OCI-LY7 (cell line): ENCODE data around the gene HMGA1. TPM values are rescaled to one million over a fixed set of nuclear protein-coding genes. Genes with fewer than 3 reads are reported as not detected.
"Not testable (repeated sequence)": the region's sequence is repeated elsewhere in the genome, so short reads cannot be mapped to it uniquely, and the experiment has no call there.

Experiments used
- BruUV-seq: library from RNA; stranded (reverse); fragments of 400-500 nt; replicated peaks from 2 replicates; lab custom pipeline; 2021; lab: Mats Ljungman, UMichigan
- CTCF ChIA-PET: fragments of 300-600 bp; sonication (Branson Sonifier 250); formaldehyde crosslinking; loops from one replicate; lab custom pipeline; 2022; ENCODE audit warnings: antibody characterized with exemption; ENCODE audit not compliant: unreplicated experiment; lab: Charles Lee
- POLR2A ChIA-PET: fragments of 300-600 bp; sonication (Branson Sonifier 250); formaldehyde crosslinking; loops from one replicate; lab custom pipeline; 2022; ENCODE audit warnings: antibody characterized with exemption; lab: Charles Lee
- DNase-seq: peaks from one replicate; pipeline ENCODE4 v3.0.0-alpha.2; 2015; ENCODE audit warnings: low spot score
- H2AFZ ChIP-seq: fragments of 200-600 bp; sonication (generic), shearing (Covaris generic); 2 replicates; pipeline ENCODE4 v1.6.1; 2014; ENCODE audit warnings: mild to moderate bottlenecking, antibody characterized with exemption, low read length, moderate library complexity
- H3K27ac ChIP-seq: fragments of 200-600 bp; sonication (generic); 2 replicates; pipeline ENCODE4 v1.5.1; 2014; ENCODE audit warnings: mixed run types, low read depth, mild to moderate bottlenecking, moderate library complexity, low read length, inconsistent platforms; ENCODE audit not compliant: poor library complexity, severe bottlenecking
- H3K36me3 ChIP-seq: fragments of 200-600 bp; sonication (generic); 2 replicates; pipeline ENCODE4 v1.6.1; 2014; ENCODE audit warnings: mild to moderate bottlenecking, antibody characterized with exemption, low read length, moderate library complexity, mixed read lengths; ENCODE audit not compliant: insufficient read depth
- H3K4me1 ChIP-seq: fragments of 200-600 bp; sonication (generic); 2 replicates; pipeline ENCODE4 v1.5.1; 2014; ENCODE audit warnings: mild to moderate bottlenecking, low read length; ENCODE audit not compliant: insufficient read depth, poor library complexity, severe bottlenecking
- H3K4me2 ChIP-seq: fragments of 200-600 bp; sonication (generic); 2 replicates; pipeline ENCODE4 v1.6.1; 2014; ENCODE audit warnings: mild to moderate bottlenecking, low read length
- H3K4me3 ChIP-seq: fragments of 200-600 bp; sonication (generic); 2 replicates; pipeline ENCODE4 v1.5.1; 2014; ENCODE audit warnings: mild to moderate bottlenecking, low read depth, low read length; ENCODE audit not compliant: poor library complexity, severe bottlenecking
- H3K79me2 ChIP-seq: fragments of 200-600 bp; sonication (generic); 2 replicates; pipeline ENCODE4 v1.6.1; 2016; ENCODE audit warnings: low read depth, mild to moderate bottlenecking, low read length, moderate library complexity, mixed read lengths; ENCODE audit not compliant: insufficient read depth
- H3K9me2 ChIP-seq: fragments of 200-600 bp; sonication (generic); 2 replicates; pipeline ENCODE4 v1.6.1; 2016; ENCODE audit warnings: mild to moderate bottlenecking, low read length, mixed read lengths; ENCODE audit not compliant: insufficient read depth
- H3K9me3 ChIP-seq: fragments of 200-600 bp; sonication (generic); 2 replicates; pipeline ENCODE4 v1.6.1; 2014; ENCODE audit warnings: mild to moderate bottlenecking, mixed run types, low read length, mixed read lengths
- H4K20me1 ChIP-seq: fragments of 200-600 bp; sonication (generic); 2 replicates; pipeline ENCODE4 v1.6.1; 2014; ENCODE audit warnings: mild to moderate bottlenecking, antibody characterized with exemption, low read length, moderate library complexity, mixed read lengths; ENCODE audit not compliant: insufficient read depth
- CTCF ChIP-seq: fragments of 200-600 bp; sonication (generic); conservative IDR thresholded peaks from 2 replicates; pipeline ENCODE4 v1.5.1; 2014; ENCODE audit warnings: mild to moderate bottlenecking, antibody characterized with exemption, low read length, moderate library complexity, mixed read lengths
- EZH2phosphoT487 ChIP-seq: fragments of 200-600 bp; sonication (generic); IDR thresholded peaks from 2 replicates; pipeline ENCODE4 v1.6.1; 2018; ENCODE audit warnings: low read depth, borderline replicate concordance, mild to moderate bottlenecking, mixed run types, antibody characterized with exemption, low read length, moderate library complexity, mixed read lengths
- intact Hi-C: fragments of 100-400 bp; cut with micrococcal nuclease; formaldehyde crosslinking; loops from one replicate; pipeline ENCODE4 v1.10.0; 2022; ENCODE audit not compliant: unreplicated experiment
- total RNA-seq, 2 experiments: library from RNA; depleted of rRNA in 1 of 2; stranded (reverse); fragments of >200 nt in 1 of 2; shearing (Covaris generic) in 1 of 2; gene quantifications; 2 replicates each; pipeline ENCODE4 v1.2.3, GENCODE V29; 2014 to 2022

The HMGA1 gene
- total RNA-seq, 2 experiments from 2014 or later: 435 to 764 TPM

- Histone ChIP-seq H3K9me2 (no peaks in the 10 kb centered on the region), H4K20me1 (peaks cover 33% of the 10 kb centered on the region), H3K9me3 (no peaks in the 10 kb centered on the region), H3K4me3 (no peak overlapping the region), H3K79me2 (peaks cover 31% of the 10 kb centered on the region), H3K4me1 (peaks cover 68% of the 10 kb centered on the region), H3K4me2 (peak overlapping the region; percentile 8; the same call in 1 of the 2 replicates), H3K27ac (peak overlapping the region; percentile 54), H3K36me3 (peaks cover 79% of the 10 kb centered on the region), H2AFZ (no peak overlapping the region)
- TF ChIP-seq EZH2phosphoT487: no peak
- TF ChIP-seq CTCF: peak; percentile 65
- DNase-seq: peak; percentile 42
- intact Hi-C loops: no loop called here
- BruUV-seq: no TSS peak
- ChIA-PET CTCF (interaction anchor here (0.6 kb wide), 3 partner anchors 70 to 611 kb away, joined by 3 to 13 read pairs (median 5); no protein-coding TSS in a partner anchor), POLR2A (interaction anchor here (0.6 kb wide), 1 partner anchor 43 kb away, joined by 3 read pairs; no protein-coding TSS in a partner anchor)
Measured at GRCh38 chr6:34243901-34244884, 7.5 kb downstream of the HMGA1 start.

GRCh38 chr6:34245032-34245760, 8.5 kb downstream of the HMGA1 start:
- not testable (repeated sequence) for DNase-seq, H3K4me3 ChIP-seq, H3K9me3 ChIP-seq, H3K4me2 ChIP-seq, BruUV-seq, H3K9me2 ChIP-seq, H2AFZ ChIP-seq
- intact Hi-C loops: loop anchor here (5.0 kb wide), 2 partner anchors 362 to 897 kb away; partner anchors contain the start of gene TCP11
- Histone ChIP-seq H3K79me2 (peaks cover 21% of the 10 kb centered on the region), H3K36me3 (peaks cover 69% of the 10 kb centered on the region), H4K20me1 (peaks cover 23% of the 10 kb centered on the region), H3K4me1 (peaks cover 64% of the 10 kb centered on the region), H3K27ac (peak overlapping the region; percentile 54)
- POLR2A ChIA-PET: interaction anchor here (0.6 kb wide), 1 partner anchor 44 kb away, joined by 3 read pairs; no protein-coding TSS in a partner anchor
- CTCF ChIA-PET: interaction anchor here (0.6 kb wide), 1 partner anchor 72 kb away, joined by 13 read pairs; no protein-coding TSS in a partner anchor

GRCh38 chr6:34245761-34246140, 9.1 kb downstream of the HMGA1 start:
- POLR2A ChIA-PET, DNase-seq, H3K9me2 ChIP-seq, H3K4me2 ChIP-seq, H3K4me3 ChIP-seq, CTCF ChIA-PET, H3K9me3 ChIP-seq, H2AFZ ChIP-seq: not testable (repeated sequence)
- H3K79me2 ChIP-seq: peaks cover 16% of the 10 kb centered on the region
- BruUV-seq: TSS peak; percentile 91
- peaks cover 58% of the 10 kb centered on the region for H3K4me1 ChIP-seq
- H3K36me3 ChIP-seq: peaks cover 64% of the 10 kb centered on the region
- peak overlapping the region; percentile 41 for H3K27ac ChIP-seq
- H4K20me1 ChIP-seq: peaks cover 17% of the 10 kb centered on the region
- intact Hi-C loops: loop anchor here (2.0 to 5.0 kb wide), 4 partner anchors 49 to 897 kb away; partner anchors contain the start of gene TCP11
